NCI-H510A (cell line): ENCODE results near the gene CENPM.

Experiments used
- DNase-seq: peaks from one replicate; lab custom pipeline; 2025; lab: John Stamatoyannopoulos, UW

The CENPM gene

GRCh38 chr22:41899110-41899509 lies 47.8 kb downstream of the CENPM start:
- no peak for DNase-seq

GRCh38 chr22:41898645-41899044 lies 48.3 kb downstream of the CENPM start:
- DNase-seq, result no peak

GRCh38 chr22:41893591-41894375 lies 53.2 kb downstream of the CENPM start:
- DNase-seq, result no peak

GRCh38 chr22:41892721-41893120 lies 54.2 kb downstream of the CENPM start:
- DNase-seq, result no peak

- no peak for DNase-seq
Observed at GRCh38 chr22:41891407-41891806, 55.5 kb downstream of the CENPM start.
